H1 (cell line): Measurements from ENCODE around the gene TVP23A. TPM values are rescaled to one million over a fixed set of nuclear protein-coding genes. Genes with fewer than 3 reads are reported as not detected.

Experiments used
- ATF2 ChIP-seq: IDR thresholded peaks from 2 replicates; pipeline ENCODE4 v1.6.1; 2012; ENCODE audit warnings: low read length, inconsistent platforms
- BRCA1 ChIP-seq: IDR thresholded peaks from 2 replicates; pipeline ENCODE4 v1.6.1; 2012; ENCODE audit warnings: low read depth, low read length, improper control_type of control experiment
- GTF2F1 ChIP-seq: IDR thresholded peaks from 2 replicates; pipeline ENCODE4 v1.6.1; 2012; ENCODE audit warnings: low read depth, low read length, improper control_type of control experiment, borderline replicate concordance
- polyA plus RNA-seq, 7 experiments: library from polyadenylated mRNA; depleted of rRNA in 3 of 7; stranded (reverse) in 5 of 7; unstranded in 2 of 7; fragments of >200 nt in 5 of 7; fragments of 200-250 nt in 2 of 7; gene quantifications; 1 replicate in 5 of 7; 2 replicates in 1 of 7; 4 replicates in 1 of 7; pipeline versions ENCODE4 v1.2.1 to v1.2.3, GENCODE V29; 2011 to 2013; ENCODE audit warnings: missing spikeins in 2 of 7, mixed read lengths in 2 of 7
- total RNA-seq: library from RNA; stranded (reverse); fragmentation: NEBNext Ultra II Directional; extraction: Animal tissue kit (Norgen Biotek cat#: 25700); gene quantifications from 2 replicates; pipeline ENCODE4 v1.2.1, GENCODE V29; 2021

TVP23A gene
- total and polyA plus RNA-seq, 2 of the 8 experiments (the other 6 are each of a cell fraction or from before 2014, with no cell fraction given), result 2.2 to 3.1 TPM

- TF ChIP-seq ATF2 (no peak), GTF2F1 (no peak), BRCA1 (no peak)
These were observed 33.7 kb upstream of the TVP23A start (continued) for GRCh38 chr16:10852286-10852685.
